Activated CD4-positive, alpha-beta T cell treated with anti-CD3 and anti-CD28 coated beads, Interleukin-2, amount 10 ng/mL, durations not matched to agents 24 days and 14 days (primary cell): ENCODE results near the gene KLHL14. TPM values are rescaled to one million over a fixed set of nuclear protein-coding genes. Genes with fewer than 3 reads are reported as not detected.

Source experiments
- DNase-seq: peaks from one replicate; pipeline ENCODE4 v3.0.0; 2022
- H3K27ac Mint-ChIP-seq: one replicate; pipeline ENCODE4 v1.8.0; 2022; ENCODE audit warnings: mild to moderate bottlenecking, mixed read lengths
- H3K27me3 Mint-ChIP-seq: one replicate; pipeline ENCODE4 v1.8.0; 2022; ENCODE audit warnings: mixed read lengths
- H3K36me3 Mint-ChIP-seq: one replicate; pipeline ENCODE4 v1.8.0; 2022; ENCODE audit warnings: low read depth, mild to moderate bottlenecking, mixed read lengths
- H3K4me1 Mint-ChIP-seq: one replicate; pipeline ENCODE4 v1.8.0; 2021; ENCODE audit warnings: mixed read lengths
- H3K4me3 Mint-ChIP-seq: one replicate; pipeline ENCODE4 v1.8.0; 2022; ENCODE audit warnings: mild to moderate bottlenecking, moderate library complexity, mixed read lengths
- H3K9me3 Mint-ChIP-seq: one replicate; pipeline ENCODE4 v1.8.0; 2021; ENCODE audit warnings: mixed read lengths
- intact Hi-C: fragments of 100-400 bp; cut with micrococcal nuclease; formaldehyde crosslinking; loops from one replicate; pipeline ENCODE4 v1.15.1; 2023
- total RNA-seq: library from RNA; stranded (reverse); gene quantifications from 2 replicates; pipeline ENCODE4 v1.2.3, GENCODE V29; 2022

KLHL14 gene
- total RNA-seq, 1 donor from 2014 or later: not detected

DNA sequence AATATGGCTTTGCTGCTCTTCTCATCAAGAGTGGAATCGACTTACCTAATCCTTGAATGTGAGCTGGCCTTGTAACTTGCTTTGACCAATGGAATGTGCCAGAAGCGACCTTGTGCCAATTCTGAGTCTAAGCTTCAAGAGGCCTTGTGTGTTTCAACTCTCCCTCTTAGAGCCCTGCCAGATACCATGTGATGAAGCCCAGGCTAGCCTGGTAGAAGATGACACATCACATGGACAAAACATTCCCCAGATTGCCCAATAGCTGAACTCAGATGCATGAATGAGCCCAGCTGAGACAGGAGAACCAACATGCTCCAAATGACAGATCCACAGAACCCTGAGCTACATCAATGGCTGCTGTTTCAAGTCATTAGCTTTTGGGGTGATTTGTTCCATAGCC is 4.2 kb upstream of the KLHL14 start:
- no peak overlapping the region for H3K27ac Mint-ChIP-seq

DNA sequence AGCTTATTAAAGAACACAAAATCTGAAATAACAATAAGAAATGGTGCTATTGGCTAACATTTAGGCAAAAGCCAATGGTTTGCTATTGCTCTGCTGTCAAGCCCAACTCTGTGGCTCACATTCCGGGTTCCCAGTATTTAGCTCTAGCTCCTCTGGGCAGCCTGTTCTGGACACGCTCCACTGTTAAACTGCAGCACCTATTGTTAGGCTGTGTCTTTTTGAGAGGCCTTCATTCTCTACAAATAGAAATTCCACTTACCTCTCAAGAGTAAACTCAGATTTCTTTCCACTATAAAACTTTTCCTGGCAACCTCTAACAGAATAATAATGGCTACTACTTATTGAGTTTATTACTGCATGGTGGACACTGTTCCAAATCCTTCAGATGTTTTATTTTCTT is 3.7 kb upstream of the KLHL14 start:
- peaks cover 1% of the 10 kb centered on the region for H3K36me3 Mint-ChIP-seq
- no peak overlapping the region for H3K4me3 Mint-ChIP-seq
- no peaks in the 10 kb centered on the region for H3K9me3 Mint-ChIP-seq
- no peak for DNase-seq
- H3K27ac Mint-ChIP-seq: no peak overlapping the region
- peaks cover 2% of the 10 kb centered on the region for H3K4me1 Mint-ChIP-seq
- H3K27me3 Mint-ChIP-seq: peaks cover 22% of the 10 kb centered on the region
- intact Hi-C loops: no loop called here

More for the DNA sequence above, 4.2 kb upstream of the KLHL14 start:
- Mint-ChIP-seq H3K36me3 (peaks cover 1% of the 10 kb centered on the region), H3K4me3 (no peak overlapping the region), H3K9me3 (no peaks in the 10 kb centered on the region), H3K4me1 (peaks cover 2% of the 10 kb centered on the region), H3K27me3 (peaks cover 22% of the 10 kb centered on the region)
- intact Hi-C loops: no loop called here
- no peak for DNase-seq

DNA sequence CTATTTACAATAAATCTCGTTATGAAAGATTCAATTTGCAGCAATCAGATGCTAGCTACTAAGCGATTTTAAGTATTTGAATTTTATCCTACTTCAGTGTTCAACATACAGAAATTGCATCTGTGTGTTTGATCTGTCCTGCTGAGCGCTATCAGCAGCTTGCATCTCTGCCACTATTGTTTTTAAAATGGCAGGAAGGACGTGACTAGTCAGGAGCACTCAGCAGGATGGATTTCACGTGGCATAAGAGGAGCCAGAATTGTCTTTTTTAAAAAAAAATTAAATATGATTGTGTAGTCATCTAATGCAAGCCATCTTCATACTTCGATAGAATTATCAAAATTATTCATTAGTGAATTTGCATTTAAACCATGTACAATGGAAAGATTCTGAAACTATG is 2.8 kb upstream of the KLHL14 start:
- H3K27ac Mint-ChIP-seq: no peak overlapping the region
- peaks cover 28% of the 10 kb centered on the region for H3K27me3 Mint-ChIP-seq
- peaks cover 1% of the 10 kb centered on the region for H3K36me3 Mint-ChIP-seq
- DNase-seq: no peak
- H3K4me3 Mint-ChIP-seq: no peak overlapping the region
- intact Hi-C loops: no loop called here
- peaks cover 2% of the 10 kb centered on the region for H3K4me1 Mint-ChIP-seq
- H3K9me3 Mint-ChIP-seq: no peaks in the 10 kb centered on the region

DNA sequence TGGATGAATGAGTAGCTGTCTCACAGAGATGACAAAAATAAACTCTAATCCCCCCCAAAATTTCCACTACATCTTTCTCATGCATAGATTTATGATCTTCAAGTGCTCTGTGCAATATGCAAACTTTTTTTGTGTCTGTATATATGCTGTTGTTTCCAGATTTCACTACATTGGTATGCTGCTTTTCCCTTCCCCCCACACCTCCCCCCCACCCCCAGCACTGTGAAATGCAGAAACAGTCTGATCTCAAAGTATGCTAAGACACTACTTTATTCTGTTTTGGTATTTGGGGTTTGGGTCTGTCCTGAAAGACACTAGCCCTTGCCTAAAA is 524 bp upstream of the KLHL14 start:
- no peak overlapping the region for H3K27ac Mint-ChIP-seq
- intact Hi-C loops: no loop called here
- no peak for DNase-seq
- peaks cover 42% of the 10 kb centered on the region for H3K27me3 Mint-ChIP-seq
- peaks cover 2% of the 10 kb centered on the region for H3K4me1 Mint-ChIP-seq
- H3K9me3 Mint-ChIP-seq: no peaks in the 10 kb centered on the region
- no peak overlapping the region for H3K4me3 Mint-ChIP-seq
- H3K36me3 Mint-ChIP-seq: peaks cover 1% of the 10 kb centered on the region

DNA sequence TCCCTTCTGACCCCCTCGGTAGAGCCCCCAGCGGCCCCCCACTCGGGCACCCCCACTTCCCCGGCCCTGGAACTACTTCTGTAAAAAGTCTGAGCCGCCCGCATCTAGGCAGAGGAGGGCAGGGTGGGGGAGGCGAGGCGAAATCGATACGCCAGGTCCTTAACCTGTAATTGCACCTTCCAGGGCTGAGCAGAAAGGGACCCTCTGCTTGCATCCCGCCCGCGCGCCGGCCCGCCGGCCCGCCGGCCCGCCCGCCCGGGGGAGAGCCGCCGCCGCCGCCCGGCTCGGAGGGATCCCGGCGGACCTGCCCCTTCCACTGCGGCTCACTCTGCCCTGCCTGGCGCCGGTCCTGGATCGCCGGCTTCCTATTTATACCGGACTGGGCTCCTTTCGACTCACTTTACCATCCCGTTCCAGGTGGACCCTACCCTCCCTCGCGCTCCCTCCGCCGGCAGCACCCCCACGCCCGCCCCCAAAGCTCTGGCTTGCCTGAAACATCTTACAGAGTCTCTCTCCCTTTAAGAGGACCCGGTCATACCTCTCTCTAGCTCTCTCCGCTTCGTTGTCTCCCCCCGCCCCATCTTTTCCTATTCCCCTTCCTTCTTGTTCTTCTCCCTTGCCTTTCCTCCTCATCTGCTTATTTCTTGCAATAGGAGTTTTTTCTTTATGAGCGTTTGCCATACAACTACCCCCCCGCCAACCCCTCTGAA is 797 bp downstream of the KLHL14 start:
- intact Hi-C loops: no loop called here
- Mint-ChIP-seq H3K9me3 (no peaks in the 10 kb centered on the region), H3K36me3 (peaks cover 1% of the 10 kb centered on the region), H3K27ac (no peak overlapping the region), H3K4me3 (no peak overlapping the region), H3K27me3 (peaks cover 46% of the 10 kb centered on the region), H3K4me1 (peaks cover 2% of the 10 kb centered on the region)
- DNase-seq: no peak

DNA sequence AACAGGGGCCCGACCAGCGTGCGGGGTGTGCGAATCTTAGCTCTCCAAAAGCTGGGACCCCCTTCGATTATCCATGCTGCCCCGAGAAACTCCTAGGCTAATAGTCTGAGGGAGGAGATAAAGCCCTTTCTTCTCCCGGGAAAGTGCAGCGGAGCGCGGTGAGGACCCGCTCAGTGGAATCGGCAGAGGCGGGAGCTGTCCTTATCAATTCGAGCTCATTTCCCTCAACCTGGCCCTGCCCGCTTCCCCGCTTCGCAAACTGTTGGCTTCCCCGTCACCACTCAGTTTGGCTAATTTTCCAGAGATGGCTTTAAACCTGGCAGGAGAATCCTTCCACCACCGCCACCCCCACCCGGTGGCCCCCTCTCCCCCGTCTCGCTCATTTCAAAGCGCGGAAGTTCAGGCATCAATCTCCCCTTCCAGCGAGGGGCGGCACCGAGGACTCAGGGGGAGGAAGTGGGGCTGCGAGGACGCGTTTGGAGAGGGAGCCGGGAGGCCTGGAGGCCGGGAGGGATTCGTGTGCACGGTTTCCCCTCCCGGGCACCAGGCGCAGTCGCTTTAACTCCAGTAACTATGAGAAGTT is 1.6 kb downstream of the KLHL14 start:
- Mint-ChIP-seq H3K36me3 (peaks cover 1% of the 10 kb centered on the region), H3K4me1 (peaks cover 2% of the 10 kb centered on the region), H3K27ac (no peak overlapping the region), H3K9me3 (no peaks in the 10 kb centered on the region), H3K27me3 (peaks cover 48% of the 10 kb centered on the region), H3K4me3 (no peak overlapping the region)
- DNase-seq: no peak
- intact Hi-C loops: no loop called here

DNA sequence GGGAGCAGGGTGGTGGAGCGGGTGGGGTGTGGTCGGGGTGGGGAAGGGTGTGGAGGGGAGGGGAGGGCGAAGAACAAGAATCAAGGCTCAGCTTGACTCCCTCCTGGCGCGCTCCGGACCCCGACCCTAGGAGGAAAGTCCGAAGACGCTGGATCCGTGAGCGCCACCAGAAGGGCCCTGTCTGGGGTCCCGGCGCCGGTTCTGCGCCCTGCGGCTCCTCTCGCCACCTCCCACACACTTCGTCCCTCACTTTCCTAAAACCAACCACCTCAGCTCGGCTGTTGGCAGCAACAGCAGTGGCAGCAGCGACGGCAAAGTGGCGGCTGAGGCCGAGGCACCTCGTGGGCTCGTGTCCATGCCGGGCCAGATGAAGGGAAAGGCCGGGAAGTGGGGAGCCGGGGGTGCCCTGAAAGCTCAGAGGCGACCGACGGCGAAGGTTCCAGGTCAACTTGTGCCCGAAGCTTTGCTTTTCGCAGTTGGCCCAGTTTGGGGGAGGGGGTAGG is 2.1 kb downstream of the KLHL14 start:
- H3K36me3 Mint-ChIP-seq: peaks cover 1% of the 10 kb centered on the region
- intact Hi-C loops: no loop called here
- H3K27me3 Mint-ChIP-seq: peaks cover 46% of the 10 kb centered on the region
- peaks cover 2% of the 10 kb centered on the region for H3K4me1 Mint-ChIP-seq
- H3K9me3 Mint-ChIP-seq: no peaks in the 10 kb centered on the region
- H3K4me3 Mint-ChIP-seq: no peak overlapping the region
- H3K27ac Mint-ChIP-seq: no peak overlapping the region
- DNase-seq: no peak

DNA sequence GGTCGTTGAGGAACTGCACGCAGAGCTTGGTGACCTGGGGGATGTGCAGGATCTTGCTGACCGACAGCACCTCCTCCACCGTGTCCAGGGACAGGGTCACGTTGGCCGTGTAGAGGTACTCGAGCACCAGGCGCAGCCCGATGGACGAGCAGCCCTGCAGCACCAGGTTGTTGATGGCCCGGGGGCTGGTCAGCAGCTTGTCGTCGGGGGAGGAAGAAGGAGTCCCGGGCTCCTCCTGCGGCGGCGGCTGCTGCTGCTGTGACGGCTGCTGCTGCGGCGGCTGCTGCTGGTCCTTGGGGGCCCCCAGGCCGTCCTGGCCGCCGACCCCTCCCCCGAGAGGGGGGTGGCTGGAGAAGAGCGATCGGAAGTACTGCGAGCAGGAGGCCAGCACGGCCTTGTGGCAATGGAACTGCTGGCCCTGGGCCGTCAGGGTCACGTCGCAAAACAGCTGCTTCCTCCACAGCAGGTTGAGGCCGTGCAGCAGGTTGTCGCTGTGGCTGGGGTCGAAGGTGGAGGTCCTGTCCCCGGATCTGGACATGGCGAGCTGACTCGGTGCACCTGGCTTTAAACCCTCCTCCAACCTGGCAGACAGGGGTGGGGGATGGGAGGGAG is 2.7 kb downstream of the KLHL14 start:
- Mint-ChIP-seq H3K4me1 (peaks cover 2% of the 10 kb centered on the region), H3K36me3 (peaks cover 1% of the 10 kb centered on the region), H3K4me3 (no peak overlapping the region), H3K27ac (no peak overlapping the region), H3K9me3 (no peaks in the 10 kb centered on the region), H3K27me3 (peaks cover 46% of the 10 kb centered on the region)
- intact Hi-C loops: no loop called here
- no peak for DNase-seq

DNA sequence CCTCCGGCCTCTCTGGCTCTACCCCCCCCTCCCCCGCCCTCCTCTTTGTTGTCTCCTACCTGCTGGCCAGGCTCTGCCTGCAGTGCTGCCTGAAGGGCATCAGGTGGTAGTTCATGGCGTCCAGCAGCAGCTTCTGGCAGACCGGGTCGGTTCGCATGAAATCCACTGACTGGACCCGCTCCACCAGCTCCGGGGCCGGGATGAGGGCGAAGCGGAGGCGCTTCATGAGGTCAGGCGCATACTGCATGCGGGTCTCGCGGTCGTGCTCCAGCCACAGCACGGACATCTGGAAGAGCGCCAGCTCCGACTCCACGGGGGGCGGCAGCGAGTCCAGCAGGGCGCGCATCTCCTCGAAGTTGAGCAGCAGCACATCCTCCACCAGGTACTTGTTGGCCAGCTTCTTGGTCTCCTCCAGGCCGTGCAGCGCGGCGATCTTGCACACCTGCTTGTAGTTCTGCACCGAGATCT is 3.2 kb downstream of the KLHL14 start:
- H3K36me3 Mint-ChIP-seq: peaks cover 1% of the 10 kb centered on the region
- H3K9me3 Mint-ChIP-seq: no peaks in the 10 kb centered on the region
- no peak overlapping the region for H3K4me3 Mint-ChIP-seq
- H3K4me1 Mint-ChIP-seq: peaks cover 2% of the 10 kb centered on the region
- DNase-seq: no peak
- H3K27me3 Mint-ChIP-seq: peaks cover 46% of the 10 kb centered on the region
- no peak overlapping the region for H3K27ac Mint-ChIP-seq
- intact Hi-C loops: no loop called here

DNA sequence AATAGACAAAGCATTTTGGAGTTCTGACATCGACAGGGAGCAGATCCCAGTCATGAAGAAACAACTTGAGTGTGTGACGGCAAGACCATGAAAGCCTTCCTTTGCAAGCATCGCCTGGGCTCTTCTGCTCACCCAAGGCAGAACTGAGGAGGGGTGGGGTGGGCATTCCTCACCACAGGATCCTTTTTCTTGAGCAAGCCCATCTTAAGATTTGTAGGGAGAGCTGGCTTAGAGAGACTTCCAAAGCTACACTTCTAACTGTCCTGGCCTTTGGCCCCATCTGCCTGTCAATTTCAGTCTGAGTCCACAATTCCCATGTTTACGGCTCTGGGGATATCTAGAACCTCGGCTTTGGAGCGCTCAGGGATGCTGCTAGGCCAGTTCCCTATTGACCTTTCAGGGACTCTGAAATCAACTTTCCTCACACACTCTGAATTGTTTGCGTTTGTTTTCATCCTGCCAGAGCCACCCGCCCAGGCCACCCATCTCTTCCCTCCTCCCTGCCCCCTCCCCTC is 3.7 kb downstream of the KLHL14 start:
- H3K4me3 Mint-ChIP-seq: no peak overlapping the region
- no peak overlapping the region for H3K27ac Mint-ChIP-seq
- no peak for DNase-seq
- no peaks in the 10 kb centered on the region for H3K9me3 Mint-ChIP-seq
- intact Hi-C loops: no loop called here
- H3K36me3 Mint-ChIP-seq: peaks cover 1% of the 10 kb centered on the region
- peaks cover 44% of the 10 kb centered on the region for H3K27me3 Mint-ChIP-seq
- H3K4me1 Mint-ChIP-seq: peaks cover 2% of the 10 kb centered on the region

DNA sequence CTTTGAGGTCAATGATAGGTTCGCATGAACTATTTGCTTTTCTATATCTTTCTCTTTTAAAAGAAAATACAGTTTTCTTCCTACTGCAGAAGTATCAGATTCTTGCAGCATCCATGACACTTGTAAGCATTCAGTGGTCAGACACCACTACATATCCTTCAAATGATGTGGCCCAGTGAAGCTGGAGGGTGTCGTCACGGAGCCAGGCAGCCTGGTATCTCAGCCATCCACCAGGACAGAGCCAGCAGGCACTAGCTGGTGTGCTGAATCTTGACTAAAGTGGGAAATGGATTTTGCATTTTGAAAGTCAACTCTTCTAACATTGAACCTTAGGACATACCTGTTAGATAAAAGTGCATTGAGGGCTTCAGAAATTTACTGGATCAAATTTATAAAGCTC is 5.4 kb downstream of the KLHL14 start:
- H3K9me3 Mint-ChIP-seq: no peaks in the 10 kb centered on the region
- peaks cover 1% of the 10 kb centered on the region for H3K36me3 Mint-ChIP-seq
- peaks cover 29% of the 10 kb centered on the region for H3K27me3 Mint-ChIP-seq
- DNase-seq: no peak
- peaks cover 2% of the 10 kb centered on the region for H3K4me1 Mint-ChIP-seq
- H3K4me3 Mint-ChIP-seq: no peak overlapping the region
- H3K27ac Mint-ChIP-seq: no peak overlapping the region
- intact Hi-C loops: no loop called here

DNA sequence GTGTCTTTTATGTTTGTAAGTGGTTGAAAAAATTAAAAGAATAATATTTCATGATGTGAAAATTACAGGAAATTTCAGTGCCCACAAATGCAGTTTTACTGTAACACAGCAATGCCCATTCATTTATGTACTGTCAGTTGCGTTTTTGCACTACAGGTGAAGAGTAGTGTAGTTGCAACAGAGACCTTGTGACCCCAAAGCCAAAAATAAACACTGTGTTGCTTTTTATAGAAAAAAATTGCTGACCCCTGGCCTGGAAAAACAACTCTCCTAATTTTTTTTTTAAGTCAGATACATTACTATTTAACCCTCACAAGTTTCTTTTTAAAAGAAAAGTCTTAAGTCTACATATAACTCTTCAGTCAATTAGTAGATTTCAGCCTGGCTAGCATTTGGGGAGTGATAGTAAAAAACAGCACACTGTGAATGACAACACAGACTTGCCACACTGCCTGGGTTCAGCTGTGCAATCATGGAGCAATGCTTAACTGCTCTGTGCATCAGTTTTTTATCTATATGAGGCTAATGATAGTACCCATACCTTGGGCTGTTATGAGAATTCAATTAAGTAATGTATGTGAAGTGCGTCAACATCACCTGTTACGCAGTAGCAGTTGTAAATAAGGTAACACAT is 8.1 kb downstream of the KLHL14 start:
- Mint-ChIP-seq H3K36me3 (no peaks in the 10 kb centered on the region), H3K9me3 (no peaks in the 10 kb centered on the region), H3K27me3 (peaks cover 18% of the 10 kb centered on the region), H3K4me1 (no peaks in the 10 kb centered on the region), H3K27ac (no peak overlapping the region), H3K4me3 (no peak overlapping the region)
- intact Hi-C loops: no loop called here
- DNase-seq: no peak

DNA sequence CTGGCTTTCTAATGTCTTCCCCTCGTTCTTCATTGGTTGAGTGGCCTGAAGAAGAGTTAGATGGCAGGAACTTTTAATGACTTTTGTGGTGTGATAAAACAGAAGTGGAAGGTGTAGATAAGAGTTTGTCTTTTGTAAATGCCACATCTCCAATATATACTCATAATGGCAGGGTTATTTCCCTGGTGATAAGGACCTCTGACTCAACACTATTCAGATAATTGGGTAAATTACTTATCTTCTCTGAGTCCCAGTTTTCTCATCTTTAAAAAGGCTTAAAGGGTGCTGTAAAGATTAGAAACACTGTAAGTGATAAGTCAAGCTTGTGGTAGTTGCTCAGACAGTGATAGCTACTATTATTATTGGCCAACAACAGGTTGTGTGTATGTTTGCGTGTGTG is 9.5 kb downstream of the KLHL14 start:
- Mint-ChIP-seq H3K4me3 (no peak overlapping the region), H3K9me3 (no peaks in the 10 kb centered on the region), H3K36me3 (no peaks in the 10 kb centered on the region), H3K27me3 (peaks cover 5% of the 10 kb centered on the region), H3K4me1 (no peaks in the 10 kb centered on the region), H3K27ac (no peak overlapping the region)
- DNase-seq: no peak
- intact Hi-C loops: no loop called here

DNA sequence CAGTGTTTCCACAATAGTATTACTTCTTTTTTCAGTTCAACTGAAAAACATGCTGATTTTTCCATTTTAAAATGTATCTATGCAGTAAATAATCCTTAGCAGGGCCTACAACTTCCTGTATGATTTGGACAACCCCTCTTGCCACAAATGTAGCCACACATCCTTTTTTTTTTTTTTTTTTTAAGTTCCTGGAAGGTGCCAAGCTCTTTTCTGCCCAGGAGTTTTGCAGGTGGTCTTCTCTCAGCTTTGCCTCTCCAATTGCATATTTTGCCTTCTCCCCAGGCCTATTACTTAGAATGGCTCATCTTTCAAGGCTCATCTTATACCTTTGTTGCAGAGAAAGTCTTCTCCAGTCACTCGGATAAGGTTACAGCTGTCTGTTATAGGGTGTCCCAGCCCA is 11.6 kb downstream of the KLHL14 start:
- DNase-seq: no peak
- H3K27me3 Mint-ChIP-seq: no peaks in the 10 kb centered on the region
- no peaks in the 10 kb centered on the region for H3K4me1 Mint-ChIP-seq
- intact Hi-C loops: no loop called here
- no peaks in the 10 kb centered on the region for H3K9me3 Mint-ChIP-seq
- no peak overlapping the region for H3K27ac Mint-ChIP-seq
- H3K36me3 Mint-ChIP-seq: no peaks in the 10 kb centered on the region
- H3K4me3 Mint-ChIP-seq: no peak overlapping the region
